HepG2 (cell line): ENCODE data around the gene GAS1.

ENCODE experiments used
- CHD4 ChIP-seq: fragments of 200-600 bp; sonication (generic); IDR thresholded peaks from 2 replicates; pipeline ENCODE4 v1.7.0; 2017; ENCODE audit warnings: mild to moderate bottlenecking, low read length, borderline replicate concordance
- FOXA1 ChIP-seq, 2 experiments: fragments of 450-650 bp in 1 of 2; sonication (generic) in 1 of 2; formaldehyde crosslinking in 1 of 2; IDR thresholded peaks; 2 replicates each; pipeline versions ENCODE4 v1.4.0 to v1.6.1; 2016 to 2020; ENCODE audit warnings: missing genetic modification reagents in 1 of 2
- MAX ChIP-seq: IDR thresholded peaks from 2 replicates; pipeline ENCODE4 v1.6.1; 2012; ENCODE audit warnings: inconsistent platforms
- MXI1 ChIP-seq: IDR thresholded peaks from 3 replicates; pipeline ENCODE4 v1.6.1; 2012; ENCODE audit warnings: low read depth, low read length, inconsistent platforms, borderline replicate concordance
- NPAS2 ChIP-seq: sonication (generic); formaldehyde crosslinking; IDR thresholded peaks from 2 replicates; pipeline ENCODE4 v1.8.0; 2022; ENCODE audit warnings: mild to moderate bottlenecking, missing genetic modification reagents, borderline replicate concordance
- RAD21 ChIP-seq: fragments of 450-650 bp; formaldehyde crosslinking; IDR thresholded peaks from 2 replicates; pipeline ENCODE4 v1.5.0; 2020; ENCODE audit warnings: mild to moderate bottlenecking
- RAD51 ChIP-seq: fragments of 450-650 bp; IDR thresholded peaks from 2 replicates; pipeline ENCODE4 v1.6.1; 2016; ENCODE audit warnings: borderline replicate concordance
- SETDB1 ChIP-seq: sonication (generic); formaldehyde crosslinking; IDR thresholded peaks from 2 replicates; pipeline ENCODE4 v1.5.1; 2020; ENCODE audit warnings: missing genetic modification reagents, mild to moderate bottlenecking, borderline replicate concordance
- ZNF510 ChIP-seq: sonication (generic); formaldehyde crosslinking; IDR thresholded peaks from 2 replicates; pipeline ENCODE4 v1.4.0; 2020; ENCODE audit warnings: low read depth, mild to moderate bottlenecking, missing genetic modification reagents
- ZNF563 ChIP-seq: sonication (generic); formaldehyde crosslinking; IDR thresholded peaks from 2 replicates; pipeline ENCODE4 v1.8.0; 2022; ENCODE audit warnings: mild to moderate bottlenecking, moderate library complexity, missing genetic modification reagents
- ZNF724P ChIP-seq: sonication (generic); formaldehyde crosslinking; IDR thresholded peaks from 2 replicates; pipeline ENCODE4 v1.8.0; 2022; ENCODE audit warnings: missing genetic modification reagents, borderline replicate concordance

- TF ChIP-seq MXI1 (no peak), SETDB1 (CRISPR knock-in tag) (no peak), RAD21 (no peak), MAX (no peak), ZNF724P (CRISPR knock-in tag) (no peak), ZNF563 (CRISPR knock-in tag) (no peak), NPAS2 (no peak), RAD51 (no peak), FOXA1 (IDR thresholded peaks at IDR 0.05) (no peak), FOXA1 (CRISPR knock-in tag; IDR thresholded peaks at IDR 0.05) (no peak), CHD4 (no peak), ZNF510 (CRISPR knock-in tag) (no peak)
Measured at GRCh38 chr9:86902991-86903733, 44.1 kb downstream of the GAS1 start.
